Astrocyte of the cerebellum (primary cell): ENCODE measurements around the gene GSG1L2.

Experiments
- DNase-seq: peaks from one replicate; pipeline ENCODE4 v3.0.0-alpha.2; 2011; ENCODE audit warnings: low read depth
- H3K4me3 ChIP-seq: 2 replicates; pipeline ENCODE4 v1.5.1; 2011; ENCODE audit warnings: mild to moderate bottlenecking, low read depth, low read length, moderate library complexity
- in situ Hi-C: cut with HindIII; loops from 2 replicates; pipeline ENCODE4 v1.10.0; 2017; ENCODE audit warnings: low sequenced_read_pairs
- TF ChIP-seq, protein P1 (sequence below): IDR thresholded peaks from 2 replicates; pipeline ENCODE4 v1.5.1; 2012; ENCODE audit warnings: low read length, low read depth, moderate library complexity, mild to moderate bottlenecking; ENCODE audit errors: missing control alignments

GSG1L2 gene

DNA sequence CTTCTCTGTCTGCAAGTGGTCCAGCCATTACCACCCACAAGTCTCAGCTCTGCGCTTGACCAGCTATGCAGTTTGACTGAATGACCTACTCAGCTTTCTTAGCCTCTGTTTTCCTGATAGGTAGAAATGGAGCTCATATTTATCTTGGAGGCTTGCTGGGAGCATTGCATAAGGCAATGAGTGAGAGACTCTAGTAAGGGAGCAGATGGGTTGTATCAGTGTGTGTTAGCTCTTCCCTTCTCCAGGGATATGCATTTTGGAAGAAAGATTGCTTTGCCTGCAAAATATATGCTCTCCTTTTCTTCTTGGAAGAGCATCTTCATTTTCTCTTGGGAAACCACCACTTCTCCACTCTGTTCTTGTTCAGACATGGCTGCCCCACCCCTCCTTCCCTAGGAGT lies 56.6 kb downstream of the GSG1L2 start:
- in situ Hi-C loops: no loop called here
- TF ChIP-seq, protein P1, sequence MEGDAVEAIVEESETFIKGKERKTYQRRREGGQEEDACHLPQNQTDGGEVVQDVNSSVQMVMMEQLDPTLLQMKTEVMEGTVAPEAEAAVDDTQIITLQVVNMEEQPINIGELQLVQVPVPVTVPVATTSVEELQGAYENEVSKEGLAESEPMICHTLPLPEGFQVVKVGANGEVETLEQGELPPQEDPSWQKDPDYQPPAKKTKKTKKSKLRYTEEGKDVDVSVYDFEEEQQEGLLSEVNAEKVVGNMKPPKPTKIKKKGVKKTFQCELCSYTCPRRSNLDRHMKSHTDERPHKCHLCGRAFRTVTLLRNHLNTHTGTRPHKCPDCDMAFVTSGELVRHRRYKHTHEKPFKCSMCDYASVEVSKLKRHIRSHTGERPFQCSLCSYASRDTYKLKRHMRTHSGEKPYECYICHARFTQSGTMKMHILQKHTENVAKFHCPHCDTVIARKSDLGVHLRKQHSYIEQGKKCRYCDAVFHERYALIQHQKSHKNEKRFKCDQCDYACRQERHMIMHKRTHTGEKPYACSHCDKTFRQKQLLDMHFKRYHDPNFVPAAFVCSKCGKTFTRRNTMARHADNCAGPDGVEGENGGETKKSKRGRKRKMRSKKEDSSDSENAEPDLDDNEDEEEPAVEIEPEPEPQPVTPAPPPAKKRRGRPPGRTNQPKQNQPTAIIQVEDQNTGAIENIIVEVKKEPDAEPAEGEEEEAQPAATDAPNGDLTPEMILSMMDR: no peak
- no peak overlapping the region for H3K4me3 ChIP-seq
- DNase-seq: no peak

DNA sequence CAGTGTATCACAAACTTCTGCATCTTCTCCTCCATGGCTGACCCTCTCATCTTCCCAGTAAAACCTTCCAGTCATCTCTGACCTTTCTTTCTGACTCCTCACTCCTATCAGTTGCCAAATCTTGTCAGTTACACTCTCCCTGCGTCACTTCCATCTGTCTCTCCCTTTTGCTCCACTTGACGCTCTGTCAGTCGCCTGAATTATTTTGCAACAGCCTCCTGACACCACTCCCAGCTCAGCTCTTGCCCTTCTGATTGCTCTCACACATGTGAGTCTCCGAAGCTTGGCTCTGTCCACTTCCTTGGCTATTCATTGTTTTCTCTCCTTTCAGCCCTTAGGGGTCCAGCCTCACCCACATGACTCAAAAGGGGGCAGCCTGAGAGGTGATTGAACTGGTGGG lies 58.2 kb downstream of the GSG1L2 start:
- DNase-seq: no peak
- TF ChIP-seq, protein P1: no peak
- no peak overlapping the region for H3K4me3 ChIP-seq
- in situ Hi-C loops: no loop called here

DNA sequence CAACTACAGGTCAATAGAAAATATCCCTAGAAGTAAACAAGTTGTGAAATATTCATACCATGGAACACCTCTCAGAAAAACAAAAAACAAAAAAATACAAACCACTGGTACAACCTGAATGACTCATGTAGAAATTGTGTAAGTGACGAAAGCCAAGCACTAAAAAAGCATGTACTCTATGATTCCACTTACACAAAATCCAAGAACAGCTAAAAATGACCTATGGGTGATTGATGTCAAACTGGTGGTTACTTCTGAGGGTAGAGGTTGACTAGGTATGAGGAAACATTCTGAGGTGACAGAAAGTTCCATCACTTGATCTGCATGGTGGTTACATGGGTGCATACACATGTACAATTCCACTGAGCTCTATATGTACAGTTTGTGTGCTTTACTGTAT lies 61.6 kb downstream of the GSG1L2 start:
- no peak overlapping the region for H3K4me3 ChIP-seq
- in situ Hi-C loops: no loop called here
- TF ChIP-seq, protein P1: no peak
- no peak for DNase-seq

DNA sequence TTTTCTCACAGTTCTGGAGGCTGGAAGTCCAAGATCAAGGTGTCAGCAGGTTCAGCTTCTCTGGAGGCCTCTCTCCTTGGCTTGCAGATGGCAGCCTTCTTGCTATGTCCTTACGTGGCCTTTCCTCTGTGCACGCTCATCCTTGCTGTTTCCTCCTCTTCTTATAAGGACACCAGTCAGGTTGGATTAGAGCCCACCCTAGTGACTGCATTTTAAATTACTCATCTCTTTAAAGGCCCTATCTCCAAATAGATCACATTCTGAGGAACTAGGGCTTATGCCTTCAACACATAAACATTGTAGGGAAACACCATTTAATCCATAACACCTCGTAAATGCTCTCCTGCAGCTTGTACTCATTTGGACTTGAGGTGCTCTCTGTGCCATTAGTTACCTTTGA lies 66.8 kb downstream of the GSG1L2 start:
- no peak overlapping the region for H3K4me3 ChIP-seq
- TF ChIP-seq, protein P1: no peak
- DNase-seq: no peak
- in situ Hi-C loops: no loop called here
